ENCODE results near the gene CHRDL2.

GRCh38 chr11:74701351-74701750 is 29.9 kb downstream of the CHRDL2 start:
- TF ChIP-seq CTCF (IDR thresholded peaks at IDR 0.05): no peak
- TF ChIP-seq EZH2 (IDR thresholded peaks at IDR 0.05; ENCODE audit: borderline replicate concordance, insufficient read depth, low read depth, low read length, poor library complexity, severe bottlenecking): no peak
